ENCODE measurements around the gene THAP9. TPM values are rescaled to one million over a fixed set of nuclear protein-coding genes. Genes with fewer than 3 reads are reported as not detected.
A peak's percentile ranks its signal among the peaks of the same experiment; 100 is the strongest.
"Not testable (repeated sequence)": the region's sequence is repeated elsewhere in the genome, so short reads cannot be mapped to it uniquely, and the experiment has no call there.

The THAP9 gene
- total and polyA plus RNA-seq, 7 experiments from 2014 or later: 1.7 to 4.9 (median 3.8) TPM

- ChIA-PET POLR2A (interaction anchor here (0.9 kb wide), 1 partner anchor 14 kb away, joined by 3 read pairs; the partner anchor contains the start of gene SEC31A), CTCF (interaction anchor here (0.6 kb wide), 1 partner anchor 12 kb away, joined by 3 read pairs; no protein-coding TSS in a partner anchor)
- no peaks in the 10 kb centered on the region for H3K9me3 ChIP-seq (ENCODE audit: control insufficient read depth in 2 of 3, low read length in 3 of 3)
- H3K27ac ChIP-seq (ENCODE audit: low read depth, low read length): no peak overlapping the region
- no peak overlapping the region for H3K27ac Mint-ChIP-seq
- no peaks in the 10 kb centered on the region for H3K36me3 ChIP-seq (ENCODE audit: control insufficient read depth in 2 of 3, insufficient read depth in 3 of 3, low read length in 3 of 3)
- H3K9me3 Mint-ChIP-seq: no peaks in the 10 kb centered on the region
- H3K27me3 Mint-ChIP-seq: peaks cover 0 to 7% (median 0%) of the 10 kb centered on the region in 5 donors
- intact Hi-C loops (cut with micrococcal nuclease): loop anchor here (2.0 kb wide), 1 partner anchor 14 kb away; the partner anchor contains the start of gene SEC31A (in 2 of the 2)
- DNase-seq (no peak), ATAC-seq (no peak)
- H3K4me1 ChIP-seq (ENCODE audit: control insufficient read depth in 2 of 2, insufficient read depth in 2 of 2, low read length in 2 of 2): peaks cover 0 to 4% of the 10 kb centered on the region in 2 donors
- no peaks in the 10 kb centered on the region for H3K27me3 ChIP-seq (ENCODE audit: control insufficient read depth in 2 of 2, insufficient read depth in 2 of 2, low read length in 2 of 2)
- peak overlapping the region in 1 of 10 donors; percentile 57 for H3K4me3 Mint-ChIP-seq
- peaks cover 0 to 25% (median 9%) of the 10 kb centered on the region in 5 donors for H3K36me3 Mint-ChIP-seq
- no peak overlapping the region for H3K4me3 ChIP-seq (ENCODE audit: low read length)
- peaks cover 0 to 29% (median 6%) of the 10 kb centered on the region in 7 donors for H3K4me1 Mint-ChIP-seq
Observed at GRCh38 chr4:82905205-82905604, 4.7 kb downstream of the THAP9 start.

DNA sequence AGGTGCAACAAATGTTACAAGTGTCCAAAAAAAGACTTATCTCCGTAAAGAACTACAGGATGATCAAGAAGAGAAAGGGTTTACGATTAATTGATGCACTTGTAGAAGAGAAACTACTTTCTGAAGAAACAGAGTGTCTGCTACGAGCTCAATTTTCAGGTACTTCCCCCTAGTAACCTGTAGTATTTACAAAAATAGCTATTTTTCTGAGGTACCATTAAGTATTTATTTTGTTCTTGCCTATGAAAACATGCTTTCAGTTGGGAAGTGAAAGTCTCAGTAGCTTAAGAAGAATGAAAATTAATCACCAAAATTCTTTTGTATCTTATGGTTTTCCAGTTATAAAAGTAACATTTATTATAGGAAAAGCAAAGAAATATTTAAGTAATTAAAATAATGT, 5.9 kb downstream of the THAP9 start:
- Mint-ChIP-seq H3K9me3 (no peaks in the 10 kb centered on the region), H3K4me1 (peaks cover 0 to 31% (median 9%) of the 10 kb centered on the region in 7 donors), H3K36me3 (peaks cover 7 to 32% (median 16%) of the 10 kb centered on the region in 5 donors), H3K27me3 (peaks cover 0 to 7% (median 0%) of the 10 kb centered on the region in 5 donors), H3K4me3 (no peak overlapping the region), H3K27ac (no peak overlapping the region)
- no peak overlapping the region for H3K27ac ChIP-seq (ENCODE audit: low read depth, low read length)
- H3K9me3 ChIP-seq (ENCODE audit: control insufficient read depth in 2 of 3, low read length in 3 of 3): no peaks in the 10 kb centered on the region
- H3K4me3 ChIP-seq (ENCODE audit: low read length): no peak overlapping the region
- no peak for ATAC-seq
- peaks cover 0 to 1% of the 10 kb centered on the region in 2 donors for H3K4me1 ChIP-seq (ENCODE audit: control insufficient read depth in 2 of 2, insufficient read depth in 2 of 2, low read length in 2 of 2)
- CTCF ChIA-PET: no interaction called here
- H3K27me3 ChIP-seq (ENCODE audit: control insufficient read depth in 2 of 2, insufficient read depth in 2 of 2, low read length in 2 of 2): no peaks in the 10 kb centered on the region
- no peak for DNase-seq
- peaks cover 0 to 6% (median 0%) of the 10 kb centered on the region in 3 experiments for H3K36me3 ChIP-seq (ENCODE audit: control insufficient read depth in 2 of 3, insufficient read depth in 3 of 3, low read length in 3 of 3)
- POLR2A ChIA-PET: interaction anchor here (0.7 kb wide), 1 partner anchor 99 kb away, joined by 6 read pairs; no protein-coding TSS in a partner anchor
- intact Hi-C loops (cut with micrococcal nuclease): no loop called here

DNA sequence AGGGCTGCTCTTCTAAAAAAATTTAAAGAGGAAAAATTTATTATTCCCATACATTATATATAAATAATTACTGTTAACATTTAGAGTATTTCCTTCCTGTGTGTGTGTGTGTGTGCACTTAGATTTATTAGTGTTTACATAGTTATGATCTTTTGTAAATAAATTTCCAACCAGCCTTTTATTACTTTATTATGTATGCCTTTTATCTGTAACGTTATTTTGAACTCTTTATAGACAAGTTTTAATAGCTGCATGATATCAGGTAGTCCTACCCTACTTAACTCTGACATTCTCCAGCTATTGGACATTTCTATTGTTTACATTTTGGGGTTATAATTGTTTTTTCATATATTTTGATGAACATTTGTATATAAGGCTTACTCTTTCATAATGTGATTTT, 8.8 kb downstream of the THAP9 start:
- no peaks in the 10 kb centered on the region for H3K9me3 Mint-ChIP-seq
- ChIA-PET CTCF (no interaction called here), POLR2A (interaction anchor here (0.6 kb wide), 1 partner anchor 10 kb away, joined by 3 read pairs; no protein-coding TSS in a partner anchor)
- peaks cover 0 to 7% (median 0%) of the 10 kb centered on the region in 5 donors for H3K27me3 Mint-ChIP-seq
- peaks cover 7 to 46% (median 16%) of the 10 kb centered on the region in 5 donors for H3K36me3 Mint-ChIP-seq
- Histone ChIP-seq H3K27ac (ENCODE audit: low read depth, low read length) (no peak overlapping the region), H3K27me3 (ENCODE audit: control insufficient read depth in 2 of 2, insufficient read depth in 2 of 2, low read length in 2 of 2) (no peaks in the 10 kb centered on the region), H3K9me3 (ENCODE audit: control insufficient read depth in 2 of 3, low read length in 3 of 3) (no peaks in the 10 kb centered on the region), H3K4me1 (ENCODE audit: control insufficient read depth in 2 of 2, insufficient read depth in 2 of 2, low read length in 2 of 2) (no peaks in the 10 kb centered on the region), H3K36me3 (ENCODE audit: control insufficient read depth in 2 of 3, insufficient read depth in 3 of 3, low read length in 3 of 3) (peaks cover 0 to 6% (median 0%) of the 10 kb centered on the region in 3 experiments), H3K4me3 (ENCODE audit: low read length) (no peak overlapping the region)
- no peak for DNase-seq
- H3K4me3 Mint-ChIP-seq: no peak overlapping the region
- H3K27ac Mint-ChIP-seq: no peak overlapping the region
- intact Hi-C loops (cut with micrococcal nuclease): no loop called here
- peaks cover 0 to 19% (median 5%) of the 10 kb centered on the region in 7 donors for H3K4me1 Mint-ChIP-seq
- no peak for ATAC-seq

DNA sequence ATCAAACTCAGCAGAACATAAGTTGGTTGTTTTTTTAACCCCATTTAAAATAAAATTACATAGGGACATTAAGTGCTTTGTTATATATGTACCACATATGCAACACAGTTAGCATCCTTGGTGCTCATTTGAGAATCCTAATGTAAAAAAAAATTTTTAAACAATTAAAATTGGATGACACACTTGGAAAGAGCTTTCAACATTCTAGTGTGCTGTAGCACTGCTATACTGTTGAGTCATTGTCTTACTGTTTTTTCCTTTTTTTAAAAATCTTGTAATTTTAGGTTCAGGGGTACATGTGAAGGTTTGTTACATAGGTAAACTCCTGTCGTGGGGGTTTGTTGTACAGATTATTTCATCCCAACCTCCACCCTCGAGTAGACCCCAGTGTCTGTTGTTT, 12.8 kb downstream of the THAP9 start:
- H3K27me3 ChIP-seq (ENCODE audit: control insufficient read depth in 2 of 2, insufficient read depth in 2 of 2, low read length in 2 of 2): no peaks in the 10 kb centered on the region
- no peak for ATAC-seq
- H3K36me3 ChIP-seq (ENCODE audit: control insufficient read depth in 2 of 3, insufficient read depth in 3 of 3, low read length in 3 of 3): peaks cover 0 to 15% (median 0%) of the 10 kb centered on the region in 3 experiments
- no peaks in the 10 kb centered on the region for H3K9me3 Mint-ChIP-seq
- H3K9me3 ChIP-seq (ENCODE audit: control insufficient read depth in 2 of 3, low read length in 3 of 3): no peaks in the 10 kb centered on the region
- no peaks in the 10 kb centered on the region for H3K4me1 ChIP-seq (ENCODE audit: control insufficient read depth in 2 of 2, insufficient read depth in 2 of 2, low read length in 2 of 2)
- peaks cover 6 to 47% (median 17%) of the 10 kb centered on the region in 5 donors for H3K36me3 Mint-ChIP-seq
- peaks cover 0 to 6% (median 0%) of the 10 kb centered on the region in 7 donors for H3K4me1 Mint-ChIP-seq
- POLR2A ChIA-PET: no interaction called here
- H3K27me3 Mint-ChIP-seq: no peaks in the 10 kb centered on the region
- no peak overlapping the region for H3K4me3 ChIP-seq (ENCODE audit: low read length)
- no peak overlapping the region for H3K27ac Mint-ChIP-seq
- H3K4me3 Mint-ChIP-seq: no peak overlapping the region
- no peak for DNase-seq
- intact Hi-C loops (cut with micrococcal nuclease): no loop called here
- no peak overlapping the region for H3K27ac ChIP-seq (ENCODE audit: low read depth, low read length)
- CTCF ChIA-PET: interaction anchor here (0.7 kb wide), 1 partner anchor 10 kb away, joined by 4 read pairs; no protein-coding TSS in a partner anchor

GRCh38 chr4:82913968-82914367, 13.4 kb downstream of the THAP9 start:
- H3K4me1 ChIP-seq (ENCODE audit: control insufficient read depth in 2 of 2, insufficient read depth in 2 of 2, low read length in 2 of 2); H3K27me3 ChIP-seq (ENCODE audit: control insufficient read depth in 2 of 2, insufficient read depth in 2 of 2, low read length in 2 of 2); H3K27ac ChIP-seq (ENCODE audit: low read depth, low read length); H3K9me3 ChIP-seq (ENCODE audit: control insufficient read depth in 2 of 3, low read length in 3 of 3); H3K4me3 ChIP-seq (ENCODE audit: low read length); H3K9me3 Mint-ChIP-seq; H3K4me1 Mint-ChIP-seq; POLR2A ChIA-PET; H3K4me3 Mint-ChIP-seq; intact Hi-C loops (cut with micrococcal nuclease); ATAC-seq; DNase-seq; H3K27me3 Mint-ChIP-seq; H3K27ac Mint-ChIP-seq: not testable (repeated sequence)
- CTCF ChIA-PET: interaction anchor here (0.7 kb wide), 1 partner anchor 9 kb away, joined by 4 read pairs; no protein-coding TSS in a partner anchor
- peaks cover 6 to 47% (median 17%) of the 10 kb centered on the region in 5 donors for H3K36me3 Mint-ChIP-seq
- H3K36me3 ChIP-seq (ENCODE audit: control insufficient read depth in 2 of 3, insufficient read depth in 3 of 3, low read length in 3 of 3): peaks cover 0 to 15% (median 0%) of the 10 kb centered on the region in 3 experiments

GRCh38 chr4:82918091-82918490, 17.6 kb downstream of the THAP9 start:
- DNase-seq: no peak
- no peaks in the 10 kb centered on the region for H3K27me3 Mint-ChIP-seq
- intact Hi-C loops (cut with micrococcal nuclease): no loop called here

DNA sequence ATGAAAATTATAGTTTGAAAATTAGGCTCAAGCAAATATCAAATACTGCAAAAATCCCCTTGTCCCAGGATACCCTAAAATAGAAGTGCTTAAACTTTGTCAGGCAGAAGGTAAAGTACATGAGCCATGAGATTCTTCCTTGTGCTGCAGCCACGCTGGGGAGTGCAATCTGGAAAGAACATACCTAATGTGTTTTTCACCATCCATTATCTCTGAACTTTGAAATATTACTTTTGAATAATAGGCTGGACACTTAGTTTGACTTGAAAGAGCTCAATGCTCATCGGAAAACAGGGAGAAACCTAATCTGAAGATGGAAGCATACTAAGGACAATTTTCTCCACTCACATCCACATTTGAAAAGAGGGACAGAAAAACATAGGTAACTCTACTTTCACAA, 18.9 kb downstream of the THAP9 start:
- Histone ChIP-seq H3K4me1 (ENCODE audit: control insufficient read depth in 2 of 2, insufficient read depth in 2 of 2, low read length in 2 of 2) (no peaks in the 10 kb centered on the region), H3K9me3 (ENCODE audit: control insufficient read depth in 2 of 3, low read length in 3 of 3) (no peaks in the 10 kb centered on the region), H3K4me3 (ENCODE audit: low read length) (no peak overlapping the region), H3K27ac (ENCODE audit: low read depth, low read length) (no peak overlapping the region), H3K27me3 (ENCODE audit: control insufficient read depth in 2 of 2, insufficient read depth in 2 of 2, low read length in 2 of 2) (no peaks in the 10 kb centered on the region), H3K36me3 (ENCODE audit: control insufficient read depth in 2 of 3, insufficient read depth in 3 of 3, low read length in 3 of 3) (peaks cover 0 to 9% (median 0%) of the 10 kb centered on the region in 3 experiments)
- ATAC-seq: no peak
- Mint-ChIP-seq H3K27me3 (no peaks in the 10 kb centered on the region), H3K9me3 (no peaks in the 10 kb centered on the region), H3K4me3 (no peak overlapping the region), H3K4me1 (no peaks in the 10 kb centered on the region), H3K27ac (no peak overlapping the region), H3K36me3 (peaks cover 0 to 18% (median 6%) of the 10 kb centered on the region in 5 donors)
- ChIA-PET POLR2A (no interaction called here), CTCF (interaction anchor here (0.6 kb wide), 1 partner anchor 1079 kb away, joined by 4 read pairs; no protein-coding TSS in a partner anchor)
- DNase-seq: no peak
- intact Hi-C loops (cut with micrococcal nuclease): no loop called here

More at GRCh38 chr4:82918091-82918490, 17.6 kb downstream of the THAP9 start:
- H3K4me1 Mint-ChIP-seq: no peaks in the 10 kb centered on the region
- Histone ChIP-seq H3K27ac (ENCODE audit: low read depth, low read length) (no peak overlapping the region), H3K27me3 (ENCODE audit: control insufficient read depth in 2 of 2, insufficient read depth in 2 of 2, low read length in 2 of 2) (no peaks in the 10 kb centered on the region), H3K4me3 (ENCODE audit: low read length) (no peak overlapping the region), H3K4me1 (ENCODE audit: control insufficient read depth in 2 of 2, insufficient read depth in 2 of 2, low read length in 2 of 2) (no peaks in the 10 kb centered on the region), H3K36me3 (ENCODE audit: control insufficient read depth in 2 of 3, insufficient read depth in 3 of 3, low read length in 3 of 3) (peaks cover 0 to 9% (median 0%) of the 10 kb centered on the region in 3 experiments), H3K9me3 (ENCODE audit: control insufficient read depth in 2 of 3, low read length in 3 of 3) (no peaks in the 10 kb centered on the region)
- no peak for ATAC-seq
- no peak overlapping the region for H3K4me3 Mint-ChIP-seq
- CTCF ChIA-PET: no interaction called here
- H3K36me3 Mint-ChIP-seq: peaks cover 0 to 28% (median 8%) of the 10 kb centered on the region in 5 donors
- H3K27ac Mint-ChIP-seq: no peak overlapping the region
- no peaks in the 10 kb centered on the region for H3K9me3 Mint-ChIP-seq
- POLR2A ChIA-PET: no interaction called here

Measured in naive thymus-derived CD4-positive, alpha-beta T cell (primary cell).